ENCODE results near the gene CELA2B.

Gene CELA2B

GRCh38 chr1:15531003-15531402 is 55.1 kb downstream of the CELA2B start:
- no peak for DNase-seq

GRCh38 chr1:15531682-15532081 is 55.8 kb downstream of the CELA2B start:
- no peak for DNase-seq

- peak; percentile 87 for DNase-seq
These were observed 62.9 kb downstream of the CELA2B start for GRCh38 chr1:15538771-15539170.

- no peak for DNase-seq
These were observed 64.3 kb downstream of the CELA2B start for GRCh38 chr1:15540186-15540585.
